ENCODE results near the gene CFAP73. TPM values are rescaled to one million over a fixed set of nuclear protein-coding genes. Genes with fewer than 3 reads are reported as not detected.
A peak's percentile ranks its signal among the peaks of the same experiment; 100 is the strongest.
"Not testable (repeated sequence)": the region's sequence is repeated elsewhere in the genome, so short reads cannot be mapped to it uniquely, and the experiment has no call there.

The CFAP73 gene
- total RNA-seq, 2 donors from 2014 or later, result 0.99 TPM; not detected in 1

GRCh38 chr12:113203852-113204760 lies 54.6 kb downstream of the CFAP73 start:
- Histone ChIP-seq H3K27ac (peak overlapping the region in 2 of 4 donors; percentile 5 to 32), H3K4me1 (peaks cover 47% of the 10 kb centered on the region), H3K9me3 (no peaks in the 10 kb centered on the region), H3K4me3 (no peak overlapping the region), H3K27me3 (no peaks in the 10 kb centered on the region), H3K36me3 (replicated peaks in 1 of 2; ENCODE audit: insufficient read depth in 1 of 2, low read depth in 2 of 2) (no peaks in the 10 kb centered on the region)
- intact Hi-C loops (cut with DNase I), result no loop called here
- DNase-seq (no peak), ATAC-seq (no peak)
- TF ChIP-seq POLR2A (IDR thresholded peaks at IDR 0.05), result no peak
- TF ChIP-seq CTCF (IDR thresholded peaks at IDR 0.05), result no peak
- WGBS, 2 donors, result 71 to 80% methylated on average over 8 of the region's 8 CpGs

DNA sequence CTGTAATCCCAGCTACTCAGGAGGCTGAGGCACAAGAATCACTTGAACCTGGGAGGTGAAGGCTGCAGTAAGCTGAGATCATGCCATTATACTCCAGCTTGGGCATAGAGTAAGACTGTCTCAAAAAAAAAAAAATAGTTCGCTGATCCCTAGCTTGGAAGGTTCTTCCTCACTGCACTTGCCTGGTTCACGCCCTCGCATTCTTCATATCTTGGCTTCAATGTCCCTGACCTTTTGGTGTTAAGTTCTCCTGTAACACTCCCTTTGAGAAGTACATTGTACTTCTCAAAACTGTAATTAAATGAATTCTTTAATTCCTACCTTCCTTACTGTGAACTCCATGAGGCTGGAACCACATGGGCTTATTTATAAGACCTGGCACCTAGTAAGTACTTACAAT lies 55.3 kb downstream of the CFAP73 start:
- TF ChIP-seq POLR2A (IDR thresholded peaks at IDR 0.05) (no peak), CTCF (IDR thresholded peaks at IDR 0.05) (no peak)
- WGBS, 2 donors, result 56 to 70% methylated on average over 3 of the region's 3 CpGs
- intact Hi-C loops (cut with DNase I), result no loop called here
- Histone ChIP-seq H3K4me3 (no peak overlapping the region), H3K9me3 (no peaks in the 10 kb centered on the region), H3K27ac (peak overlapping the region in 1 of 4 donors; percentile 5), H3K27me3 (no peaks in the 10 kb centered on the region), H3K36me3 (replicated peaks in 1 of 2; ENCODE audit: insufficient read depth in 1 of 2, low read depth in 2 of 2) (no peaks in the 10 kb centered on the region), H3K4me1 (peaks cover 45% of the 10 kb centered on the region)
- DNase-seq (no peak), ATAC-seq (no peak)

GRCh38 chr12:113206802-113207201 lies 57.3 kb downstream of the CFAP73 start:
- H3K36me3 ChIP-seq (replicated peaks in 1 of 2; ENCODE audit: insufficient read depth in 1 of 2, low read depth in 2 of 2); H3K9me3 ChIP-seq; intact Hi-C loops (cut with DNase I); H3K27me3 ChIP-seq; DNase-seq; H3K4me3 ChIP-seq; ATAC-seq: not testable (repeated sequence)
- H3K27ac ChIP-seq, result peak overlapping the region in 3 of 4 donors; percentile 68 to 78 (median 74)
- 94 to 95% methylated on average over 5 of the region's 5 CpGs for WGBS, 2 donors
- H3K4me1 ChIP-seq, result peaks cover 25% of the 10 kb centered on the region

DNA sequence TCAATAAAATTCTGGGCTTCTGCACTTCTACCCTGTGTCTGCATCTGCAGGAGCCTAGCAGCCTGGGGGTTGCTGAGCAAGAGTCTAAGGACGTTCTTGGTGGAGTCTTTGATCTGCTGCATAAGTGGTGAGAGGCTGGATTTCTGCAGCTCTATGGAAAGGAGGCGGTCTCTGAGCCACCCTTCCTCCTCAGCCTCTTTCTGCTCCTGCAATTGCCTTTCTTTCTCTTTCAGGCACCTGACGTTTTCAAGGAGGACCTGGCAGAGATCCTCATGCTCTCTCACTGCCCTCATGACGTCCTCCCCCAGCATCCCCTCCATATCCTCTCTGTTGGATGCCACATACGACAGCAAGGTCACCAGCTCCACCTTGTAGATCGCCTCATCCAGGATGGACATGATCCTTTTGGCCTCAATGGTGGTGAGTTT lies 58.1 kb downstream of the CFAP73 start:
- no peak for DNase-seq
- 71 to 84% methylated on average over 6 of the region's 6 CpGs for whole genome bisulfite sequencing, 2 donors
- ATAC-seq, result no peak

More for the DNA sequence above, 58.1 kb downstream of the CFAP73 start:
- no peak overlapping the region for H3K4me3 ChIP-seq
- no peaks in the 10 kb centered on the region for H3K9me3 ChIP-seq
- TF ChIP-seq POLR2A (IDR thresholded peaks at IDR 0.05), result no peak
- TF ChIP-seq CTCF (IDR thresholded peaks at IDR 0.05), result no peak
- H3K4me1 ChIP-seq, result peaks cover 17% of the 10 kb centered on the region
- no peaks in the 10 kb centered on the region for H3K27me3 ChIP-seq
- H3K27ac ChIP-seq, result peak overlapping the region in 1 of 4 donors; percentile 44
- H3K36me3 ChIP-seq (replicated peaks in 1 of 2; ENCODE audit: insufficient read depth in 1 of 2, low read depth in 2 of 2), result no peaks in the 10 kb centered on the region
- intact Hi-C loops (cut with DNase I), result no loop called here

Measured in body of pancreas (tissue), 4 donors.